ACC112 (cell line): ENCODE measurements around the gene DFFB.
"Not testable (repeated sequence)": the region's sequence is repeated elsewhere in the genome, so short reads cannot be mapped to it uniquely, and the experiment has no call there.

ENCODE experiments used
- H2AFZ ChIP-seq: fragments of 200-600 bp; sonication (generic); one replicate; pipeline ENCODE4 v1.6.0; 2017; ENCODE audit warnings: antibody characterized with exemption, low read length; ENCODE audit not compliant: unreplicated experiment
- H3K27ac ChIP-seq: fragments of 200-600 bp; sonication (generic); 2 replicates; pipeline ENCODE4 v1.5.1; 2014; ENCODE audit warnings: low read depth, mild to moderate bottlenecking, antibody characterized with exemption, low read length, moderate library complexity
- H3K27me3 ChIP-seq: fragments of 200-600 bp; sonication (generic); 2 replicates; pipeline ENCODE4 v1.6.1; 2014; ENCODE audit warnings: mild to moderate bottlenecking, antibody characterized with exemption, low read length, moderate library complexity, mixed read lengths; ENCODE audit not compliant: insufficient read depth
- H3K36me3 ChIP-seq: fragments of 200-600 bp; sonication (generic); 2 replicates; pipeline ENCODE4 v1.6.1; 2016; ENCODE audit warnings: mild to moderate bottlenecking, antibody characterized with exemption, low read length, moderate library complexity, mixed read lengths; ENCODE audit not compliant: insufficient read depth
- H3K4me1 ChIP-seq: fragments of 200-600 bp; sonication (generic); one replicate; pipeline ENCODE4 v1.6.1; 2016; ENCODE audit warnings: low read length, mixed read lengths; ENCODE audit not compliant: insufficient read depth, unreplicated experiment, control insufficient read depth
- H3K4me3 ChIP-seq: fragments of 200-600 bp; sonication (generic); 2 replicates; pipeline ENCODE4 v1.5.1; 2014; ENCODE audit warnings: mild to moderate bottlenecking, low read depth, low read length
- H3K79me2 ChIP-seq: fragments of 200-600 bp; sonication (generic); one replicate; pipeline ENCODE4 v1.6.0; 2016; ENCODE audit warnings: low read length; ENCODE audit not compliant: control insufficient read depth, unreplicated experiment, insufficient read depth

The DFFB gene

DNA sequence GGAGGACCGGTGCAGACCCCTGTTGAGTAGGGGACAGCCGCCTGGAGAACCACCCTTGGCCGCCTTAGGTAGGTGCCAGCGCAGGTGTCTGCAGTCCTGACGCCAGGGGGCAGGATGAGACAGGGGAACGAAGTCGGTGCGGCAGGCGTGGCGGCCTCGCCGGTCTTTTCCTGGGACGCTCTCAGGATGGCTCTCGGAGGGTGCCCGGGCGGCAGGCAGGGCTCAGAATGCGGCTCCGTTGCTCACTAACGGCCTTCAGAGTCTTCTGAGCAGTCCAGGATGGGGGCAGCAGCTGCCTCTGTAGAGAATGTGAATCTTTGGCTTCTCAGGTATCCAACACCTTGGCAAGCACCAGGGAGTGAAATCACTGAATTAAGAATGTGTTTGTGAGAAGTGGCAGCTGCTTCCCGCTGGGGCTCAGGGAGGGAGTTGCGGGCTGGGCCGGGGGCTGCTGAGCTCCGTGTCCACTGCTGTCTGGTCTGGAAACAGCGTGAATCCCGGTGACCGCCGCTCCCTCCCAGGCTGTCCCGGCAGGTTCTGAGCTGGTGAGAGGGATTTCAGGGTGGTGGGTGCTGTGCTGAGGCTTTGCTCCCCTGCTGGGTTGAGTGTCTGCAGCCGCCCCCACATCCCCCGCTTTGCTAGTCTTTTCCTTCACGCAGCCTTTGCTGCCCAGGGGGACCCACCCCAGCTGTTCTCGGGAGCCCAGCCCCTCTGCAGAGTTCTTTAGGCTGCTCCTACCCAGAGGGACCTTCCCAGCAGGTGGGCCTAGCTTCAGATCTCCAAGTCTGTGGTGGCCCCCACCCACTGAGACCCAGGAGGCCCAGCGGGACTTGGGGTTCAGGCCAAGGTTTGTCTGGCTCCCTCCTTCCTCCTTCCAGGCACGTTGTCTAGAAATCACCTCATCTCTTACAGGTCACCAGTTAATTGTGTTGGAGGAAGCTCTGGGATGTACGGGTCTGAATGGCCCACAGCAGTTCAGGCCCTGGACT, 53.9 kb downstream of the DFFB start:
- Histone ChIP-seq H3K4me3 (no peak overlapping the region), H3K79me2 (no peaks in the 10 kb centered on the region)

DNA sequence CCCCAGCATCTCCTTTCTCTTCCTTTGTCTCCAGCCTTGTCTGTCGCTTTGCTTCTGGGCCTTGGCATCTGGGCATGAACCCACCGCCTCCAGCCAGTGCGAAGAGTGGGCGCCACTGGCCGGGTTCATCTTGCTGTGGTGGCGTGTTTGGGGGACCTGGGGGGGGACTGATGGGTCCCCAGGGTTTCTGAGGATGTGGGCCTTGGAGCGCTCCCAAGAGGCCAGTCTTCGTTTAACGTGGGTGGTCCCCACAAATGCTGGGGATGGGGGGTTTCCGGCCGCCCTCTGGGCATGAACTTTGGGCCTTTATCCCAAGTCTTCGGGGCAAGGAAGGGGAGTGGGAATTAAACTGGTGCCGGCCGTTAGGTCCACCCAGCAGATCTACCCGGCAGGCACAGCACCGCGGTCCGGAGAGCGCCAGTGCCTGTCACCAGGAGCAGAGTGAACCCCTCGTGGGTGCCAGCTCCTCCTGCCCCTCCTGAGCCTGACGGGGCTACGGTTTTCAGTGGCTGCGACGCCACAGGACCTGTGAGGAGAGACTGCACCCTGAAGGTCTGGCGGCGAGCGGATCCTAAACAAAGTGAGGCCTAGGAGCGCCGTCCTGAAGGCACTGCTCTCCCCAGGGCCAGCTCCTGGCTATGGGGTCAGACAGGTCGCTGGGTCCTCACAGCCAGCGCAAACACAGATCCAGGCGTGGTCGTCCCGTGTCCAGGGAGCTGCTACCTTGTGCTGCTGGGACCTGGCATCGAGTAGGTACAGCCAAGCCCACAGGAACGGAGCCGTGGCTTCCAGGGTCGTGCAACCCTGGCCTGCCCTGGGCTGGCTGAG, 54.9 kb downstream of the DFFB start:
- Histone ChIP-seq H2AFZ (no peak overlapping the region), H3K27me3 (peaks cover 9% of the 10 kb centered on the region), H3K4me3 (no peak overlapping the region), H3K36me3 (no peaks in the 10 kb centered on the region), H3K4me1 (no peaks in the 10 kb centered on the region), H3K79me2 (no peaks in the 10 kb centered on the region), H3K27ac (no peak overlapping the region)

More for the DNA sequence above, 53.9 kb downstream of the DFFB start:
- no peaks in the 10 kb centered on the region for H3K4me1 ChIP-seq
- no peaks in the 10 kb centered on the region for H3K36me3 ChIP-seq
- H2AFZ ChIP-seq, result no peak overlapping the region
- peaks cover 9% of the 10 kb centered on the region for H3K27me3 ChIP-seq
- no peak overlapping the region for H3K27ac ChIP-seq

DNA sequence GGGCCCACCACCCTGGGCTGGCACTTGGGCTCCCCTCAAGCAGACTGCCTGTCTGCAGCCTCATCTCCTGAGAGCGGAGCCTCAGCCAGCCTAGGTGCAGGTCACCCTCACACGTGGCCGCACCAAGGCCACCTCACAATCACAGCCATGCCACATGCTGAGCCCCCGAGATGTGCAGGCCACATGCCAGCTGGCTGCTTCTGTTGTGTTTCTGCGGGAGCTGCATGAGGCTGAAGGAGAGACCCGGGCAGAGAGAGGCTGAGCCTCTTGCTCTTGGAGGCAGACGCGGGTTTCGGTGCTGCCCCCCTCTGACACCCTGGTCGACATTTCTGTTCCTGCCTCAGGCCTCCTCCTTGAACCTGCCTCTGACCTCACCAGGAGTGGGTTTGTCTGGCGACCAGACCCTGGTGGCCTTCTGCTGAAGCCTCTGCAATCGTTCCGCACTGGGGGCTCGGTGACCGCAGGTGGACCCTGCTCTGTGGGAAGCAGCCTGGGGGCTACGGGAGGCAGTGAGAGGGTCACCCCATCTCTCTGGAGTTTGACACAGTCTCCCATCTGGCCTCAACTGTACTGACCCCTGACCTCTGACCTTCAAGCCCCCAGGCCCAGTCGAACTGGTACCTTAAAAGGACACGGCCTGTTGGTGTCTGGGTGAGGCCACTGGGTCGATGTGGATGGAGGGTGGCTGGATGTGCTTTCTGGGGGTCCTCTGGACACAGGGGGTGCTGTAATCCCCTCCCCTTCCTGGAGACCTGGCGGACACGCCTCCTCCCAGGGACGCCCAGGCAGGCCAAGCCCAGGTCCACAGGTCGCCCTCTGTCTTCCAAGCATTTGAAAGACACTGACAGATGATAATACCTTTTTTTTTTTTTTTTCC, 55.8 kb downstream of the DFFB start:
- Histone ChIP-seq H2AFZ (no peak overlapping the region), H3K4me1 (no peaks in the 10 kb centered on the region), H3K4me3 (no peak overlapping the region), H3K36me3 (no peaks in the 10 kb centered on the region), H3K27ac (no peak overlapping the region), H3K79me2 (no peaks in the 10 kb centered on the region), H3K27me3 (peaks cover 13% of the 10 kb centered on the region)

- Histone ChIP-seq H3K79me2 (no peaks in the 10 kb centered on the region), H2AFZ (no peak overlapping the region), H3K27ac (no peak overlapping the region), H3K4me1 (no peaks in the 10 kb centered on the region), H3K27me3 (peaks cover 17% of the 10 kb centered on the region), H3K4me3 (no peak overlapping the region), H3K36me3 (no peaks in the 10 kb centered on the region)
Measured at GRCh38 chr1:3914331-3914851, 57.1 kb downstream of the DFFB start.

DNA sequence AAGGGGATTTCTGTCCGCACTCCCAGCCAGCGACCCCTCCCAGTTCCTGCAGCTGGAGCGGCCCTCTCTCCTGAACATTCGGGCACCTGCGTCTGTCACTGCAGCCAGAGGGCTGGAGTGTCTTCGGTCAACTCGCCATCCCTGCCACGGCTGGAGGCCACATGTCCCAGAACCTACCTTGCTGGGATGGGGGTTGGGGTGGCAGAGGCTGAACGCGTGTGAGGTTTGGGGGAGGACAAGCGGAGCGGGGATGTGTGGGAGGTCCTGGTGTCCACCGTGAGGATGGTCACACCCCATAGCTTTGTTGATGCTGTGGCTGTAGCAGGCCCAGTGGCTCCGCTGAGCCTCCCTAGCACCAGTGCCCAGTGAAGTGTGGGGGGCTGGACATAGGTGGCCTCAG, 57.6 kb downstream of the DFFB start:
- peaks cover 18% of the 10 kb centered on the region for H3K27me3 ChIP-seq
- no peaks in the 10 kb centered on the region for H3K79me2 ChIP-seq
- no peaks in the 10 kb centered on the region for H3K4me1 ChIP-seq
- no peaks in the 10 kb centered on the region for H3K36me3 ChIP-seq
- no peak overlapping the region for H2AFZ ChIP-seq
- H3K27ac ChIP-seq, result no peak overlapping the region
- H3K4me3 ChIP-seq, result no peak overlapping the region

- no peaks in the 10 kb centered on the region for H3K79me2 ChIP-seq
- H3K4me3 ChIP-seq, result no peak overlapping the region
- no peak overlapping the region for H3K27ac ChIP-seq
- H2AFZ ChIP-seq, result no peak overlapping the region
- no peaks in the 10 kb centered on the region for H3K36me3 ChIP-seq
- no peaks in the 10 kb centered on the region for H3K4me1 ChIP-seq
- H3K27me3 ChIP-seq, result peaks cover 18% of the 10 kb centered on the region
Measured at GRCh38 chr1:3915551-3916121, 58.4 kb downstream of the DFFB start.

DNA sequence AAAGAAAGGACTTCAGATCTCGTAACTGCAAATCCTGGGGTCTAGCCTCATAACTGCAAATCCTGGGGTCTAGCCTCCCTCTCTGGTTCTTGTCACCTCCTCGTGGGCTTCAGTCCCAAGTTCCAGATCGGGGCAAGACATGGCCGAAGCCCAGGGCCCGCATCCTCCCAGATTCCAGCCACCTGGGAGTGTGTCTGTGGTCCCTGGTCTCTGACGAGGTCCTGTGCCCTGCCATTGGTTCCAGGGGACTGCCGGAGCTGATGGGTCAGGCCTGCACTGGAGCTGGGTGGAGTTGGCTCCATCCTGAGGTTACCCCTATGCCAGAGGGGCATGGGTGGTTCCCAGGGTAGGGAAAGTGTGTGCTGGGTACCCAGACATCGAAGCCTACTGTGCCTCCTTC, 60.5 kb downstream of the DFFB start:
- no peaks in the 10 kb centered on the region for H3K4me1 ChIP-seq
- H3K27me3 ChIP-seq, result peaks cover 22% of the 10 kb centered on the region; the same call in 1 of the 2 replicates
- H3K4me3 ChIP-seq, result no peak overlapping the region
- no peaks in the 10 kb centered on the region for H3K79me2 ChIP-seq
- H2AFZ ChIP-seq, result no peak overlapping the region
- H3K36me3 ChIP-seq, result no peaks in the 10 kb centered on the region
- H3K27ac ChIP-seq, result no peak overlapping the region

- not testable (repeated sequence) for H3K4me1 ChIP-seq, H2AFZ ChIP-seq, H3K4me3 ChIP-seq, H3K27ac ChIP-seq, H3K36me3 ChIP-seq, H3K79me2 ChIP-seq
- H3K27me3 ChIP-seq, result peaks cover 22% of the 10 kb centered on the region
Measured at GRCh38 chr1:3918359-3918758, 61.1 kb downstream of the DFFB start.

- Histone ChIP-seq H3K27ac (no peak overlapping the region), H3K36me3 (no peaks in the 10 kb centered on the region), H3K27me3 (peaks cover 22% of the 10 kb centered on the region), H3K79me2 (no peaks in the 10 kb centered on the region), H3K4me1 (no peaks in the 10 kb centered on the region), H2AFZ (no peak overlapping the region), H3K4me3 (no peak overlapping the region)
Measured at GRCh38 chr1:3918966-3919611, 61.8 kb downstream of the DFFB start.
